Ascending aorta (tissue), 2 donors: Measurements from ENCODE around the gene DNLZ. TPM values are rescaled to one million over a fixed set of nuclear protein-coding genes. Genes with fewer than 3 reads are reported as not detected.

Experiments
- DNase-seq, 2 donors: peaks; one replicate each; pipeline ENCODE4 v3.0.0-alpha.2; 2019; ENCODE audit warnings: low spot score in 2 of 2
- H3K27ac ChIP-seq, 2 donors: fragments of 200-600 bp; sonication (generic); one replicate each; pipeline ENCODE4 v1.5.1; 2016 to 2017; ENCODE audit warnings: mild to moderate bottlenecking in 1 of 2
- H3K27me3 ChIP-seq: fragments of 200-600 bp; sonication (generic); one replicate; pipeline ENCODE4 v1.5.1; 2017
- H3K36me3 ChIP-seq, 2 donors: fragments of 200-600 bp; sonication (generic); one replicate each; pipeline ENCODE4 v1.5.1; 2016
- H3K4me1 ChIP-seq, 2 donors: fragments of 200-600 bp; sonication (generic); one replicate each; pipeline ENCODE4 v1.5.1; 2016 to 2017; ENCODE audit warnings: mild to moderate bottlenecking in 1 of 2
- H3K4me3 ChIP-seq, 2 donors: fragments of 200-600 bp; sonication (generic); one replicate each; pipeline ENCODE4 v1.5.1; 2016 to 2017; ENCODE audit warnings: mild to moderate bottlenecking in 1 of 2
- H3K9me3 ChIP-seq, 2 donors: fragments of 200-600 bp; sonication (generic); one replicate each; pipeline ENCODE4 v1.5.1; 2016
- CTCF ChIP-seq, 3 experiments: fragments of 200-600 bp in 2 of 3; fragments of 450-650 bp in 1 of 3; sonication (generic) in 2 of 3; IDR thresholded peaks; one replicate each; pipeline ENCODE4 v1.5.1; 2016 to 2019; ENCODE audit warnings: antibody characterized with exemption in 3 of 3, mild to moderate bottlenecking in 1 of 3, moderate library complexity in 1 of 3
- intact Hi-C: fragments of 100-400 bp; cut with DNase I; formaldehyde crosslinking; loops from one replicate; pipeline ENCODE4 v1.15.1; 2023
- total RNA-seq: library from RNA; depleted of rRNA; stranded (reverse); fragments of >200 nt; gene quantifications from one replicate; pipeline ENCODE4 v1.1.0, GENCODE V29; 2016

The DNLZ gene
- total RNA-seq, 1 donor from 2014 or later, result 191 TPM

GRCh38 chr9:136318776-136319241, 44.7 kb downstream of the DNLZ start:
- Histone ChIP-seq H3K4me3 (no peak overlapping the region), H3K27me3 (no peaks in the 10 kb centered on the region), H3K36me3 (no peaks in the 10 kb centered on the region), H3K27ac (no peak overlapping the region), H3K4me1 (no peaks in the 10 kb centered on the region), H3K9me3 (no peaks in the 10 kb centered on the region)
- no peak for TF ChIP-seq CTCF (IDR thresholded peaks at IDR 0.05)
- DNase-seq, result no peak
- intact Hi-C loops, result no loop called here

GRCh38 chr9:136318111-136318775, 45.3 kb downstream of the DNLZ start:
- Histone ChIP-seq H3K27me3 (no peaks in the 10 kb centered on the region), H3K36me3 (no peaks in the 10 kb centered on the region), H3K4me1 (no peaks in the 10 kb centered on the region), H3K4me3 (no peak overlapping the region), H3K27ac (no peak overlapping the region), H3K9me3 (no peaks in the 10 kb centered on the region)
- intact Hi-C loops, result no loop called here
- no peak for DNase-seq
- TF ChIP-seq CTCF (IDR thresholded peaks at IDR 0.05), result no peak

- Histone ChIP-seq H3K27me3 (no peaks in the 10 kb centered on the region), H3K36me3 (no peaks in the 10 kb centered on the region), H3K4me3 (no peak overlapping the region), H3K27ac (no peak overlapping the region), H3K9me3 (no peaks in the 10 kb centered on the region), H3K4me1 (no peaks in the 10 kb centered on the region)
- no peak for TF ChIP-seq CTCF (IDR thresholded peaks at IDR 0.05)
- DNase-seq, result no peak
- intact Hi-C loops, result no loop called here
Observed at GRCh38 chr9:136317695-136318094, 45.8 kb downstream of the DNLZ start.

- no peaks in the 10 kb centered on the region for H3K4me1 ChIP-seq
- no peak overlapping the region for H3K4me3 ChIP-seq
- H3K27ac ChIP-seq, result no peak overlapping the region
- intact Hi-C loops, result no loop called here
- H3K36me3 ChIP-seq, result no peaks in the 10 kb centered on the region
- TF ChIP-seq CTCF (IDR thresholded peaks at IDR 0.05), result no peak
- H3K9me3 ChIP-seq, result no peaks in the 10 kb centered on the region
- no peak for DNase-seq
- H3K27me3 ChIP-seq, result no peaks in the 10 kb centered on the region
Observed at GRCh38 chr9:136316896-136317676, 46.5 kb downstream of the DNLZ start.

GRCh38 chr9:136316271-136316751, 47.2 kb downstream of the DNLZ start:
- Histone ChIP-seq H3K9me3 (no peaks in the 10 kb centered on the region), H3K4me1 (no peaks in the 10 kb centered on the region), H3K4me3 (no peak overlapping the region), H3K27me3 (no peaks in the 10 kb centered on the region), H3K27ac (no peak overlapping the region), H3K36me3 (no peaks in the 10 kb centered on the region)
- TF ChIP-seq CTCF (IDR thresholded peaks at IDR 0.05), result no peak
- no peak for DNase-seq
- intact Hi-C loops, result no loop called here
